ENCODE measurements around the gene TMEM169.
"Not testable (repeated sequence)": the region's sequence is repeated elsewhere in the genome, so short reads cannot be mapped to it uniquely, and the experiment has no call there.

The TMEM169 gene

DNA sequence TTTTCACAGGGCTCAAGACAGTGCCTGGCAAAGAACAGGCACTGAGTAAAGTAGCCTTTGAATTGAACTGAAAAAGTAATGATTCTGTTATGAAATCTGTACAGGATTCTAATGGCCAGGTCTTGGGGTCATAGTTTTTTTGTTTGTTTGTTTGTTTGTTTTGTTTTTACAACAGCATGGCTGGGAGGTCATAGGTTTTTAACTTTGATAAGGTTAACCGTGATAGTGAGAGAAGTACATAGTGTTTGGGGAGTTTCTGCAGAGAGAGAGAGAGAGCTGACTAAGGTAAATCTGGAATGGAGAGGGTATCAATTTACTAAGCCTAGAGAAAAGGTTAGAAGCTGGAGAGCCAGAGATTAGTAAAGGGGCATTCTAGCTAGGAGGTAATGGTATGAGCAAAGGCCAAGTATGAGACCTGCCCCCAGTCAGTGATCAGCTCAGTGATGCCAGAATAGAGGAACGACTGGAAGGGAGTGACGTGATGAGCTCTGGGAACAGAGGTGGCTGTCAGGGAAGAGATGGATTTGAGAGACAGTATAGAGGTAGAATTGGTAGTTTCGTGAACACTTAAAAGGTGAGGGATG lies 53.3 kb downstream of the TMEM169 start:
- H2AFZ ChIP-seq (ENCODE audit: insufficient read depth, low read length, poor library complexity) = no peak overlapping the region
- H4K12ac ChIP-seq (ENCODE audit: low read depth, low read length) = no peak overlapping the region
- no peak overlapping the region for H3K27ac ChIP-seq (ENCODE audit: low read depth, low read length)
- H3K14ac ChIP-seq (ENCODE audit: low read length) = no peak overlapping the region
- H2BK120ac ChIP-seq (ENCODE audit: insufficient read depth, low read length, poor library complexity) = no peak overlapping the region
- H3K23ac ChIP-seq (ENCODE audit: low read length) = no peak overlapping the region
- H3K4me2 ChIP-seq (ENCODE audit: low read length) = no peak overlapping the region
- DNase-seq = no peak
- no peak overlapping the region for H4K91ac ChIP-seq (ENCODE audit: low read depth, low read length)
- H2BK5ac ChIP-seq (ENCODE audit: low read depth, low read length, poor library complexity) = no peak overlapping the region
- no peaks in the 10 kb centered on the region for H3K27me3 ChIP-seq (ENCODE audit: insufficient read depth, low read length)
- H4K8ac ChIP-seq (ENCODE audit: low read depth, low read length) = no peak overlapping the region
- H3K9ac ChIP-seq (ENCODE audit: low read length) = no peak overlapping the region
- H3K36me3 ChIP-seq (ENCODE audit: control insufficient read depth in 1 of 2, insufficient read depth in 2 of 2, low read length in 2 of 2) = peaks cover 12 to 59% of the 10 kb centered on the region in 2 experiments
- H3K9me3 ChIP-seq (ENCODE audit: insufficient read depth, low read depth, low read length) = no peaks in the 10 kb centered on the region
- H3K79me2 ChIP-seq (ENCODE audit: control insufficient read depth, insufficient read depth, low read length, poor library complexity) = no peaks in the 10 kb centered on the region
- no peak overlapping the region for H2BK12ac ChIP-seq (ENCODE audit: low read length)
- no peak overlapping the region for H3K18ac ChIP-seq (ENCODE audit: low read length)
- H3K4ac ChIP-seq (ENCODE audit: low read depth, low read length) = no peak overlapping the region
- H3K4me1 ChIP-seq (ENCODE audit: control insufficient read depth in 1 of 2, insufficient read depth in 2 of 2, low read length in 2 of 2) = no peaks in the 10 kb centered on the region
- WGBS (ENCODE audit: extremely low coverage, insufficient coverage, insufficient read length) = no CpG with 5 or more reads among the region's 4 CpGs
- H3K79me1 ChIP-seq (ENCODE audit: low read length) = no peaks in the 10 kb centered on the region
- no peak overlapping the region for H3K4me3 ChIP-seq (ENCODE audit: low read depth, low read length)
- no peak overlapping the region for H2AK5ac ChIP-seq (ENCODE audit: low read length)

DNA sequence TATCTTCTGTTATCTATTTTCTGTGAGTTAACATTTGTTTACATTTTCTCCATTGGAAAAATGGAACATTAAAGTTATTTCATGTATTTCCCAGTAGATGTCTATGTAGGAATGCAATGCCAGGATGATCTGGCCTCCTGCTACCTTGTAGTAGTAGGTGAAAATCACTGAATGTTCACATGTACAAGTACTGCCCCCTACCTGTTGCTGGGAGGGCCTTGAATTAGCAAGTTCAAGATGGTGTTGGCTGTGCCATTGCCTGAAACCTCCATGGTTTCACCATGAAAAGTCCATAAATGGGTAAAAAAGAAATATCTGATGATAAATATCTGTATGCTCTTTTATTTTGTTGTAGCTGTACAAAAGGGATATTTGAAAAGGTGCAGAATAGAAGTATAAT lies 58.2 kb downstream of the TMEM169 start:
- no peak overlapping the region for H3K23ac ChIP-seq (ENCODE audit: low read length)
- H3K79me2 ChIP-seq (ENCODE audit: control insufficient read depth, insufficient read depth, low read length, poor library complexity) = no peaks in the 10 kb centered on the region
- H4K91ac ChIP-seq (ENCODE audit: low read depth, low read length) = no peak overlapping the region

DNA sequence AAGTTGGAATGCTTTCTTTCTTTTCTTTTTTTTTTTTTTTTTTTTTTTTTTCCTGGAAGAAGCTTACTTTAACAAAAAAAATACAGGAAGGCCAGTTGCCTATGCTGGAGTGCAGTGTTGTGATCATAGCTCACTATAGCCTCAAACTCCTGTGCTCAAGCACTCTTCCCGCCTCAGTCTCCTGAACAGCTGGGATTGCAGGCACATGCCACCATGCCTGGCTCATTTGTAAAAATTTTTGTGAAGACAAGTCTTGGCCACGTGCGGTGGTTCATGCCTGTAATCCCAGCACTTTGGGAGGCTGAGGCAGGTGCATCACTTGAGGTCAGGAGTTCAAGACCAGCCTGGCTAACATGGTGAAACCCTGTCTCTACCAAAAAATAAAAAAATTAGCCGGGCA lies 59.8 kb downstream of the TMEM169 start:
- H3K36me3 ChIP-seq (ENCODE audit: control insufficient read depth in 1 of 2, insufficient read depth in 2 of 2, low read length in 2 of 2) = peaks cover 13 to 50% of the 10 kb centered on the region in 2 experiments
- H3K9me3 ChIP-seq (ENCODE audit: insufficient read depth, low read depth, low read length); H3K79me1 ChIP-seq (ENCODE audit: low read length); H3K18ac ChIP-seq (ENCODE audit: low read length); H4K12ac ChIP-seq (ENCODE audit: low read depth, low read length); H3K9ac ChIP-seq (ENCODE audit: low read length); H2BK120ac ChIP-seq (ENCODE audit: insufficient read depth, low read length, poor library complexity); H4K8ac ChIP-seq (ENCODE audit: low read depth, low read length); H2BK12ac ChIP-seq (ENCODE audit: low read length); H3K23ac ChIP-seq (ENCODE audit: low read length); H3K27me3 ChIP-seq (ENCODE audit: insufficient read depth, low read length); DNase-seq; H3K4ac ChIP-seq (ENCODE audit: low read depth, low read length); H3K27ac ChIP-seq (ENCODE audit: low read depth, low read length); H2AFZ ChIP-seq (ENCODE audit: insufficient read depth, low read length, poor library complexity); H3K4me3 ChIP-seq (ENCODE audit: low read depth, low read length); H3K79me2 ChIP-seq (ENCODE audit: control insufficient read depth, insufficient read depth, low read length, poor library complexity); H4K91ac ChIP-seq (ENCODE audit: low read depth, low read length); H3K4me2 ChIP-seq (ENCODE audit: low read length); H3K14ac ChIP-seq (ENCODE audit: low read length); H3K4me1 ChIP-seq (ENCODE audit: control insufficient read depth in 1 of 2, insufficient read depth in 2 of 2, low read length in 2 of 2); H2BK5ac ChIP-seq (ENCODE audit: low read depth, low read length, poor library complexity); H2AK5ac ChIP-seq (ENCODE audit: low read length): not testable (repeated sequence)
- no CpG with 5 or more reads among the region's 4 CpGs for WGBS (ENCODE audit: extremely low coverage, insufficient coverage, insufficient read length)

More for the DNA sequence above, 58.2 kb downstream of the TMEM169 start:
- no peak overlapping the region for H3K4me2 ChIP-seq (ENCODE audit: low read length)
- DNase-seq = peak; percentile 32 to 48
- no peak overlapping the region for H4K12ac ChIP-seq (ENCODE audit: low read depth, low read length)
- peaks cover 18 to 59% of the 10 kb centered on the region in 2 experiments for H3K36me3 ChIP-seq (ENCODE audit: control insufficient read depth in 1 of 2, insufficient read depth in 2 of 2, low read length in 2 of 2)
- no peaks in the 10 kb centered on the region for H3K9me3 ChIP-seq (ENCODE audit: insufficient read depth, low read depth, low read length)
- no peak overlapping the region for H4K8ac ChIP-seq (ENCODE audit: low read depth, low read length)
- no peaks in the 10 kb centered on the region for H3K79me1 ChIP-seq (ENCODE audit: low read length)
- H2BK12ac ChIP-seq (ENCODE audit: low read length) = no peak overlapping the region
- no peak overlapping the region for H2AK5ac ChIP-seq (ENCODE audit: low read length)
- H2BK5ac ChIP-seq (ENCODE audit: low read depth, low read length, poor library complexity) = no peak overlapping the region
- H3K18ac ChIP-seq (ENCODE audit: low read length) = no peak overlapping the region
- no peaks in the 10 kb centered on the region for H3K27me3 ChIP-seq (ENCODE audit: insufficient read depth, low read length)
- H2BK120ac ChIP-seq (ENCODE audit: insufficient read depth, low read length, poor library complexity) = no peak overlapping the region
- no peak overlapping the region for H3K4me3 ChIP-seq (ENCODE audit: low read depth, low read length)
- no peak overlapping the region for H3K27ac ChIP-seq (ENCODE audit: low read depth, low read length)
- H3K14ac ChIP-seq (ENCODE audit: low read length) = no peak overlapping the region
- no peak overlapping the region for H3K4ac ChIP-seq (ENCODE audit: low read depth, low read length)
- H3K4me1 ChIP-seq (ENCODE audit: control insufficient read depth in 1 of 2, insufficient read depth in 2 of 2, low read length in 2 of 2) = no peaks in the 10 kb centered on the region
- no peak overlapping the region for H3K9ac ChIP-seq (ENCODE audit: low read length)
- H2AFZ ChIP-seq (ENCODE audit: insufficient read depth, low read length, poor library complexity) = no peak overlapping the region

DNA sequence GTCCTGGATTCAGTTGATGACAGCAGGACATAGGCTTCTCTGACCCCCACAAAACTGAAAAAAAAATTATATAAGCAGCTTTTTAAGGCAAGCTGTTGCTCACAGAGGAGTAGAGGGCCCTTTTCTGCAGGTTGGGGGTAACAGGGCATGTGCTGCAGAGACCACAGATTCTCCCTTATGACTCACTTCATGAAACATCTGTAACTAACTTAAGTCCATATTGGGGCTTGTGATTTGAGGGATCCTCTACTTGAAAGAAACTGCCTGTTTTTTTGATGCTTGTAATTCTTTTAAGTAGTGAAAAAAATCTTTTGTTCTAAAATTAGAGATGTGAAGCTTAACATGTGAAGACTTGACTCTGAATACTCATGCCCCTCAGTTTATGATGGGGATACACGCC lies 60.8 kb downstream of the TMEM169 start:
- no peak for DNase-seq
- no peak overlapping the region for H3K4me2 ChIP-seq (ENCODE audit: low read length)
- H3K14ac ChIP-seq (ENCODE audit: low read length) = no peak overlapping the region

More for the DNA sequence above, 60.8 kb downstream of the TMEM169 start:
- Histone ChIP-seq H3K18ac (ENCODE audit: low read length) (no peak overlapping the region), H3K4me1 (ENCODE audit: control insufficient read depth in 1 of 2, insufficient read depth in 2 of 2, low read length in 2 of 2) (no peaks in the 10 kb centered on the region), H3K4me3 (ENCODE audit: low read depth, low read length) (no peak overlapping the region), H4K91ac (ENCODE audit: low read depth, low read length) (no peak overlapping the region), H3K79me2 (ENCODE audit: control insufficient read depth, insufficient read depth, low read length, poor library complexity) (no peaks in the 10 kb centered on the region), H3K79me1 (ENCODE audit: low read length) (no peaks in the 10 kb centered on the region), H3K4ac (ENCODE audit: low read depth, low read length) (no peak overlapping the region), H3K27ac (ENCODE audit: low read depth, low read length) (no peak overlapping the region), H2BK12ac (ENCODE audit: low read length) (no peak overlapping the region), H3K36me3 (ENCODE audit: control insufficient read depth in 1 of 2, insufficient read depth in 2 of 2, low read length in 2 of 2) (peaks cover 20 to 54% of the 10 kb centered on the region in 2 experiments), H2AK5ac (ENCODE audit: low read length) (no peak overlapping the region), H3K9me3 (ENCODE audit: insufficient read depth, low read depth, low read length) (no peaks in the 10 kb centered on the region), H2BK120ac (ENCODE audit: insufficient read depth, low read length, poor library complexity) (no peak overlapping the region), H4K8ac (ENCODE audit: low read depth, low read length) (no peak overlapping the region), H3K23ac (ENCODE audit: low read length) (no peak overlapping the region), H4K12ac (ENCODE audit: low read depth, low read length) (no peak overlapping the region), H2AFZ (ENCODE audit: insufficient read depth, low read length, poor library complexity) (no peak overlapping the region), H2BK5ac (ENCODE audit: low read depth, low read length, poor library complexity) (no peak overlapping the region), H3K9ac (ENCODE audit: low read length) (no peak overlapping the region), H3K27me3 (ENCODE audit: insufficient read depth, low read length) (no peaks in the 10 kb centered on the region)
- WGBS (ENCODE audit: extremely low coverage, insufficient coverage, insufficient read length) = no CpG with 5 or more reads among the region's 1 CpG

All from trophoblast cell (in vitro differentiated cells and primary cell).